H9 (cell line): ENCODE data around the gene PLPP1. TPM values are rescaled to one million over a fixed set of nuclear protein-coding genes. Genes with fewer than 3 reads are reported as not detected.

Experiments used
- DNase-seq: peaks from one replicate; pipeline ENCODE4 v3.0.0-alpha.2; 2017
- H2AFZ ChIP-seq: one replicate; pipeline ENCODE4 v1.6.1; 2013; ENCODE audit warnings: mild to moderate bottlenecking, low read length, control low read depth, moderate library complexity
- H2AK5ac ChIP-seq: 2 replicates; pipeline ENCODE4 v1.6.1; 2013; ENCODE audit warnings: low read length, control low read depth, mixed read lengths; ENCODE audit not compliant: insufficient read length
- H2BK120ac ChIP-seq: one replicate; pipeline ENCODE4 v1.6.1; 2013; ENCODE audit warnings: low read depth, mild to moderate bottlenecking, low read length, control low read depth, inconsistent platforms; ENCODE audit not compliant: poor library complexity, severe bottlenecking
- H2BK12ac ChIP-seq: 2 replicates; pipeline ENCODE4 v1.6.1; 2013; ENCODE audit warnings: low read length, control low read depth, mixed read lengths, low read depth; ENCODE audit not compliant: insufficient read length
- H2BK15ac ChIP-seq: 2 replicates; pipeline ENCODE4 v1.6.1; 2013; ENCODE audit warnings: low read depth, low read length, control low read depth
- H2BK20ac ChIP-seq: one replicate; pipeline ENCODE4 v1.6.1; 2013; ENCODE audit warnings: low read depth, mild to moderate bottlenecking, low read length, control low read depth, inconsistent platforms; ENCODE audit not compliant: poor library complexity, severe bottlenecking
- H2BK5ac ChIP-seq: 2 replicates; pipeline ENCODE4 v1.6.1; 2013; ENCODE audit warnings: low read length, control low read depth, mixed read lengths; ENCODE audit not compliant: insufficient read length
- H3K14ac ChIP-seq: 2 replicates; pipeline ENCODE4 v1.6.1; 2013; ENCODE audit warnings: low read length, control low read depth; ENCODE audit not compliant: insufficient read depth
- H3K18ac ChIP-seq: 2 replicates; pipeline ENCODE4 v1.6.1; 2013; ENCODE audit warnings: low read depth, mild to moderate bottlenecking, mixed read lengths, low read length, control low read depth; ENCODE audit not compliant: insufficient read length
- H3K23ac ChIP-seq: 2 replicates; pipeline ENCODE4 v1.6.1; 2013; ENCODE audit warnings: low read length, control low read depth, mixed read lengths, low read depth; ENCODE audit not compliant: insufficient read length
- H3K23me2 ChIP-seq: 2 replicates; pipeline ENCODE4 v1.6.1; 2013; ENCODE audit warnings: low read depth, mild to moderate bottlenecking, mixed read lengths, low read length, control low read depth; ENCODE audit not compliant: insufficient read length, poor library complexity, severe bottlenecking
- H3K27ac ChIP-seq: 2 replicates; pipeline ENCODE4 v1.5.1; 2013; ENCODE audit warnings: low read length, control low read depth, mixed read lengths, low read depth; ENCODE audit not compliant: insufficient read length
- H3K27me3 ChIP-seq: 2 replicates; pipeline ENCODE4 v1.6.1; 2013; ENCODE audit warnings: low read length, control low read depth, inconsistent platforms; ENCODE audit not compliant: insufficient read depth
- H3K4ac ChIP-seq: 2 replicates; pipeline ENCODE4 v1.6.1; 2013; ENCODE audit warnings: low read depth, mild to moderate bottlenecking, control low read depth, inconsistent platforms, low read length, moderate library complexity
- H3K4me1 ChIP-seq: 2 replicates; pipeline ENCODE4 v1.6.1; 2013; ENCODE audit warnings: low read length, control low read depth, inconsistent platforms; ENCODE audit not compliant: insufficient read depth
- H3K4me2 ChIP-seq: 2 replicates; pipeline ENCODE4 v1.6.1; 2013; ENCODE audit warnings: low read length, control low read depth, mixed read lengths; ENCODE audit not compliant: insufficient read length, insufficient read depth
- H3K56ac ChIP-seq: 2 replicates; pipeline ENCODE4 v1.6.1; 2013; ENCODE audit warnings: low read depth, mild to moderate bottlenecking, mixed read lengths, low read length, control low read depth; ENCODE audit not compliant: insufficient read length
- H3K79me1 ChIP-seq: 2 replicates; pipeline ENCODE4 v1.6.1; 2013; ENCODE audit warnings: low read depth, mild to moderate bottlenecking, moderate library complexity, low read length, control low read depth, inconsistent platforms; ENCODE audit not compliant: insufficient read depth, poor library complexity, severe bottlenecking
- H3K79me2 ChIP-seq: 2 replicates; pipeline ENCODE4 v1.6.1; 2013; ENCODE audit warnings: low read length, control low read depth, inconsistent platforms; ENCODE audit not compliant: insufficient read depth
- H3K9ac ChIP-seq: 2 replicates; pipeline ENCODE4 v1.6.1; 2013; ENCODE audit warnings: low read length, control low read depth, mixed read lengths; ENCODE audit not compliant: insufficient read length; ENCODE audit errors: extremely low read depth
- H3K9me3 ChIP-seq: one replicate; pipeline ENCODE4 v1.6.1; 2013; ENCODE audit warnings: low read depth, low read length, inconsistent platforms; ENCODE audit not compliant: control insufficient read depth
- H3T11ph ChIP-seq: one replicate; pipeline ENCODE4 v1.6.1; 2013; ENCODE audit warnings: mild to moderate bottlenecking, low read length, control low read depth, inconsistent platforms
- H4K20me1 ChIP-seq: one replicate; pipeline ENCODE4 v1.6.1; 2013; ENCODE audit not compliant: control insufficient read depth, insufficient read length, insufficient read depth
- H4K5ac ChIP-seq: 2 replicates; pipeline ENCODE4 v1.6.1; 2013; ENCODE audit warnings: low read depth, mild to moderate bottlenecking, mixed read lengths, low read length, control low read depth; ENCODE audit not compliant: insufficient read length
- H4K8ac ChIP-seq: replicated peaks from 2 replicates; pipeline ENCODE4 v1.6.1; 2013; ENCODE audit warnings: low read length, control low read depth, mixed read lengths, low read depth; ENCODE audit not compliant: insufficient read length
- H4K91ac ChIP-seq: 2 replicates; pipeline ENCODE4 v1.6.1; 2013; ENCODE audit warnings: low read depth, mild to moderate bottlenecking, moderate library complexity, mixed read lengths, low read length, control low read depth; ENCODE audit not compliant: insufficient read length
- H3K27ac Mint-ChIP-seq, 3 experiments: 2 replicates in 2 of 3; 3 replicates in 1 of 3; pipeline ENCODE4 v1.8.0; 2020 to 2021; ENCODE audit warnings: mixed read lengths in 3 of 3, mild to moderate bottlenecking in 1 of 3, moderate library complexity in 1 of 3
- H3K27me3 Mint-ChIP-seq: 2 replicates; pipeline ENCODE4 v1.8.0; 2021; ENCODE audit warnings: low read depth, mild to moderate bottlenecking, moderate library complexity, mixed read lengths
- H3K36me3 Mint-ChIP-seq, 3 experiments: 2 replicates in 2 of 3; 3 replicates in 1 of 3; pipeline ENCODE4 v1.8.0; 2020 to 2021; ENCODE audit warnings: low read depth in 3 of 3, mixed read lengths in 3 of 3; ENCODE audit not compliant: insufficient read depth in 1 of 3
- H3K4me1 Mint-ChIP-seq, 2 experiments: 2 replicates each; pipeline ENCODE4 v1.8.0; 2020; ENCODE audit warnings: mixed read lengths in 2 of 2
- H3K4me3 Mint-ChIP-seq, 2 experiments: 2 replicates in 1 of 2; 3 replicates in 1 of 2; pipeline ENCODE4 v1.8.0; 2020 to 2021; ENCODE audit warnings: mild to moderate bottlenecking in 2 of 2, mixed read lengths in 2 of 2, moderate library complexity in 1 of 2
- H3K9me3 Mint-ChIP-seq, 2 experiments: 2 replicates in 1 of 2; 3 replicates in 1 of 2; pipeline ENCODE4 v1.8.0; 2020; ENCODE audit warnings: mild to moderate bottlenecking in 2 of 2, mixed read lengths in 2 of 2, moderate library complexity in 1 of 2
- CTCF ChIP-seq: fragments of 200-600 bp; sonication (generic); conservative IDR thresholded peaks from 3 replicates; pipeline ENCODE4 v1.8.0; 2021; ENCODE audit warnings: antibody characterized with exemption, mild to moderate bottlenecking
- WGBS: extraction: QIAGEN DNeasy Blood & Tissue Kit; methylation state at CpG from one replicate; pipeline ENCODE4 v1.1.7; 2013; ENCODE audit warnings: missing lambda C conversion rate, low lambda C conversion rate, mixed read lengths; ENCODE audit not compliant: insufficient read length; ENCODE audit errors: extremely low coverage; 5-methylcytosine and 5-hydroxymethylcytosine counted together
- total RNA-seq: library from RNA; stranded (reverse); gene quantifications from 2 replicates; pipeline ENCODE4 v1.2.1, GENCODE V29; 2021

Gene PLPP1
- total RNA-seq, 1 experiment from 2014 or later, result 85.9 TPM

- peaks cover 10 to 14% of the 10 kb centered on the region in 2 experiments; a peak in 3 of 4 replicates for H3K4me1 Mint-ChIP-seq
- Histone ChIP-seq H3K9me3 (no peaks in the 10 kb centered on the region), H2BK12ac (no peak overlapping the region), H3K79me1 (no peaks in the 10 kb centered on the region), H2AFZ (no peak overlapping the region), H2BK15ac (no peak overlapping the region), H3K56ac (no peak overlapping the region), H4K8ac (no peak overlapping the region), H3K18ac (no peak overlapping the region), H3K23me2 (no peaks in the 10 kb centered on the region), H3K4ac (no peak overlapping the region), H2BK120ac (no peak overlapping the region), H4K20me1 (no peaks in the 10 kb centered on the region), H3K27ac (no peak overlapping the region), H3K9ac (no peak overlapping the region), H3K27me3 (no peaks in the 10 kb centered on the region), H2BK5ac (no peak overlapping the region), H3K79me2 (no peaks in the 10 kb centered on the region), H3T11ph (no peak overlapping the region), H3K14ac (no peak overlapping the region), H4K5ac (no peak overlapping the region), H3K23ac (no peak overlapping the region), H3K4me1 (no peaks in the 10 kb centered on the region; the same call in 1 of the 2 replicates), H3K4me2 (no peak overlapping the region), H2BK20ac (no peak overlapping the region), H4K91ac (no peak overlapping the region), H2AK5ac (no peak overlapping the region)
- no CpG with 5 or more reads among the region's 3 CpGs for WGBS
- no peak for DNase-seq
- H3K27ac Mint-ChIP-seq, result no peak overlapping the region
- peaks cover 5 to 6% of the 10 kb centered on the region in 2 experiments; a peak in 3 of 5 replicates for H3K9me3 Mint-ChIP-seq
- no peak overlapping the region for H3K4me3 Mint-ChIP-seq
- TF ChIP-seq CTCF, result no peak
- peaks cover 35 to 64% (median 63%) of the 10 kb centered on the region in 3 experiments for H3K36me3 Mint-ChIP-seq
- H3K27me3 Mint-ChIP-seq, result no peaks in the 10 kb centered on the region
Measured at GRCh38 chr5:55385846-55386245, 148.9 kb downstream of the PLPP1 start.
